Smooth muscle cell (in vitro differentiated cells): ENCODE results near the gene PARD3B. TPM values are rescaled to one million over a fixed set of nuclear protein-coding genes. Genes with fewer than 3 reads are reported as not detected.

Source experiments
- DNase-seq: peaks from one replicate; lab custom pipeline; 2025; ENCODE audit not compliant: unreplicated experiment; lab: John Stamatoyannopoulos, UW
- H2AFZ ChIP-seq: fragments of 200-600 bp; sonication (generic); 2 replicates; pipeline ENCODE4 v1.6.0; 2016; ENCODE audit warnings: antibody characterized with exemption, low read depth, mild to moderate bottlenecking
- H3F3A ChIP-seq: fragments of 200-600 bp; sonication (generic); 2 replicates; pipeline ENCODE4 v1.6.0; 2017; ENCODE audit warnings: antibody characterized with exemption, low read depth
- H3K27ac ChIP-seq: fragments of 200-600 bp; sonication (generic); 2 replicates; pipeline ENCODE4 v1.5.1; 2016; ENCODE audit warnings: low read depth, mild to moderate bottlenecking
- H3K27me3 ChIP-seq: fragments of 200-600 bp; sonication (generic); 2 replicates; pipeline ENCODE4 v1.6.1; 2016; ENCODE audit warnings: low read depth, mild to moderate bottlenecking
- H3K36me3 ChIP-seq: fragments of 200-600 bp; sonication (generic); 2 replicates; pipeline ENCODE4 v1.5.1; 2016; ENCODE audit warnings: low read depth
- H3K4me1 ChIP-seq: fragments of 200-600 bp; sonication (generic); 2 replicates; pipeline ENCODE4 v1.5.1; 2016; ENCODE audit warnings: low read depth
- H3K4me2 ChIP-seq: fragments of 200-600 bp; sonication (generic); 2 replicates; pipeline ENCODE4 v1.6.0; 2016; ENCODE audit warnings: mild to moderate bottlenecking
- H3K4me3 ChIP-seq: fragments of 200-600 bp; sonication (generic); 2 replicates; pipeline ENCODE4 v1.5.1; 2016; ENCODE audit warnings: mild to moderate bottlenecking
- H3K79me2 ChIP-seq: fragments of 200-600 bp; sonication (generic); 2 replicates; pipeline ENCODE4 v1.6.0; 2016; ENCODE audit warnings: low read depth, mild to moderate bottlenecking
- H3K9ac ChIP-seq: fragments of 200-600 bp; sonication (generic); 2 replicates; pipeline ENCODE4 v1.6.0; 2016; ENCODE audit warnings: low read depth
- H3K9me3 ChIP-seq: fragments of 200-600 bp; sonication (generic); replicated peaks from 2 replicates; pipeline ENCODE4 v1.5.1; 2016; ENCODE audit warnings: low read depth
- H4K20me1 ChIP-seq: fragments of 200-600 bp; sonication (generic); 2 replicates; pipeline ENCODE4 v1.6.0; 2016; ENCODE audit warnings: low read depth
- CTCF ChIP-seq: fragments of 200-600 bp; sonication (generic); IDR thresholded peaks from 2 replicates; pipeline ENCODE4 v1.5.1; 2017; ENCODE audit warnings: borderline replicate concordance, mild to moderate bottlenecking, antibody characterized with exemption; ENCODE audit not compliant: insufficient read depth, poor library complexity, severe bottlenecking
- WGBS: methylation state at CpG from one replicate; pipeline ENCODE4 v1.1.7; 2016; ENCODE audit warnings: low lambda C conversion rate; 5-methylcytosine and 5-hydroxymethylcytosine counted together
- polyA plus RNA-seq: library from polyadenylated mRNA; unstranded; fragments of >200 nt; fragmentation: Nextera tagmentation; extraction: Ambion mirVana; gene quantifications from 2 replicates; pipeline ENCODE4 v1.2.1, GENCODE V29; 2016
- total RNA-seq: library from RNA; depleted of rRNA; stranded (reverse); fragments of >200 nt; gene quantifications from 2 replicates; pipeline ENCODE4 v1.2.3, GENCODE V29; 2014

Gene PARD3B
- total and polyA plus RNA-seq, 2 experiments from 2014 or later, result 3.3 to 12.2 TPM

- DNase-seq, result peak; percentile 6
- no peak for TF ChIP-seq CTCF
- Histone ChIP-seq H3K4me1 (peaks cover 19% of the 10 kb centered on the region), H3K4me2 (peak overlapping the region; percentile 83), H3K27ac (peak overlapping the region; percentile 82), H4K20me1 (no peaks in the 10 kb centered on the region), H3K27me3 (peaks cover 2% of the 10 kb centered on the region), H2AFZ (peak overlapping the region; percentile 79), H3K9ac (peak overlapping the region; percentile 61), H3K9me3 (no peaks in the 10 kb centered on the region), H3K79me2 (no peaks in the 10 kb centered on the region), H3F3A (no peaks in the 10 kb centered on the region), H3K4me3 (peak overlapping the region; percentile 26), H3K36me3 (no peaks in the 10 kb centered on the region)
- WGBS, result 21% methylated on average over 10 of the region's 10 CpGs
These were observed 6.9 kb upstream of the PARD3B start for GRCh38 chr2:204538182-204539018.

GRCh38 chr2:204539019-204539385 is 6.3 kb upstream of the PARD3B start:
- no peak for TF ChIP-seq CTCF
- Histone ChIP-seq H3K79me2 (no peaks in the 10 kb centered on the region), H3K4me1 (peaks cover 19% of the 10 kb centered on the region), H3F3A (no peaks in the 10 kb centered on the region), H3K27me3 (peaks cover 7% of the 10 kb centered on the region), H3K9me3 (no peaks in the 10 kb centered on the region), H4K20me1 (no peaks in the 10 kb centered on the region), H3K4me3 (peak overlapping the region; percentile 26), H3K4me2 (peak overlapping the region; percentile 83), H3K9ac (peak overlapping the region; percentile 61), H3K36me3 (no peaks in the 10 kb centered on the region), H2AFZ (peak overlapping the region; percentile 79), H3K27ac (peak overlapping the region; percentile 82)
- 54% methylated on average over 1 of the region's 1 CpG for WGBS
- no peak for DNase-seq

- Histone ChIP-seq H4K20me1 (no peaks in the 10 kb centered on the region), H3K9ac (no peak overlapping the region), H3K4me1 (peaks cover 27% of the 10 kb centered on the region), H3K9me3 (no peaks in the 10 kb centered on the region), H3K4me3 (no peak overlapping the region), H3K79me2 (no peaks in the 10 kb centered on the region), H3F3A (no peaks in the 10 kb centered on the region), H3K36me3 (no peaks in the 10 kb centered on the region), H2AFZ (no peak overlapping the region), H3K4me2 (no peak overlapping the region), H3K27ac (no peak overlapping the region), H3K27me3 (peaks cover 7% of the 10 kb centered on the region)
- WGBS, result 97% methylated on average over 2 of the region's 2 CpGs
- DNase-seq, result no peak
- TF ChIP-seq CTCF, result no peak
These were observed 3.6 kb upstream of the PARD3B start for GRCh38 chr2:204541637-204542036.
